ENCODE results near the gene TIGD4.

Gene TIGD4

GRCh38 chr4:152822323-152822722 is 42.8 kb upstream of the TIGD4 start:
- TF ChIP-seq EZH2phosphoT487 (IDR thresholded peaks at IDR 0.05; ENCODE audit: low read depth): no peak
- TF ChIP-seq, protein P1, sequence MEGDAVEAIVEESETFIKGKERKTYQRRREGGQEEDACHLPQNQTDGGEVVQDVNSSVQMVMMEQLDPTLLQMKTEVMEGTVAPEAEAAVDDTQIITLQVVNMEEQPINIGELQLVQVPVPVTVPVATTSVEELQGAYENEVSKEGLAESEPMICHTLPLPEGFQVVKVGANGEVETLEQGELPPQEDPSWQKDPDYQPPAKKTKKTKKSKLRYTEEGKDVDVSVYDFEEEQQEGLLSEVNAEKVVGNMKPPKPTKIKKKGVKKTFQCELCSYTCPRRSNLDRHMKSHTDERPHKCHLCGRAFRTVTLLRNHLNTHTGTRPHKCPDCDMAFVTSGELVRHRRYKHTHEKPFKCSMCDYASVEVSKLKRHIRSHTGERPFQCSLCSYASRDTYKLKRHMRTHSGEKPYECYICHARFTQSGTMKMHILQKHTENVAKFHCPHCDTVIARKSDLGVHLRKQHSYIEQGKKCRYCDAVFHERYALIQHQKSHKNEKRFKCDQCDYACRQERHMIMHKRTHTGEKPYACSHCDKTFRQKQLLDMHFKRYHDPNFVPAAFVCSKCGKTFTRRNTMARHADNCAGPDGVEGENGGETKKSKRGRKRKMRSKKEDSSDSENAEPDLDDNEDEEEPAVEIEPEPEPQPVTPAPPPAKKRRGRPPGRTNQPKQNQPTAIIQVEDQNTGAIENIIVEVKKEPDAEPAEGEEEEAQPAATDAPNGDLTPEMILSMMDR (IDR thresholded peaks at IDR 0.05; ENCODE audit: low read depth, low read length): no peak
- Histone ChIP-seq H2AFZ (ENCODE audit: low read depth, low read length) (no peak overlapping the region), H3K4me2 (ENCODE audit: low read length) (no peak overlapping the region), H3K27me3 (ENCODE audit: low read depth, low read length) (no peaks in the 10 kb centered on the region), H3K79me2 (ENCODE audit: low read length) (no peaks in the 10 kb centered on the region), H3K9ac (ENCODE audit: low read length) (no peak overlapping the region), H3K36me3 (replicated peaks; ENCODE audit: low read depth, low read length) (no peaks in the 10 kb centered on the region), H3K27ac (ENCODE audit: low read length) (no peak overlapping the region), H3K4me3 (ENCODE audit: low read length) (no peak overlapping the region), H3K9me3 (ENCODE audit: insufficient read depth, low read length) (no peaks in the 10 kb centered on the region), H3K4me1 (ENCODE audit: low read length) (no peaks in the 10 kb centered on the region), H4K20me1 (ENCODE audit: insufficient read depth, low read length) (no peaks in the 10 kb centered on the region)

DNA sequence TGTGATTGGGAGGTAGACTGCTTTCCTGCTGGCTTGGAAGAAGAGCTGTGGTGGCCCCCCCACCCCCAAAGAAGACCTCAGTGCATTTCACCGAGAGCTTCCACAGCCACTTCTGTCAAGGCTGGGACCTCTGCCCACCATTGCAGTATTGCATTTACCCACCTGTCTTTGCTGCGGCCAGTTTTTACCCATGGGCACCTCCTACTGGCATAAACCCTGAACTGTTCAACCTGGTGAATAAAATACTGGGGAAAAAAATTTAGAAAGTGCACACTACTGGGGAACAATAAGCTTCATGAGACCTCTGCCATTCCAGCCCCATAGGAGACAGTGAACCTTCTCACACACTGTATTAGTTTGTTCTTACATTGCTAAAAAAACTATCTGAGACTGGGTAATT is 40.5 kb upstream of the TIGD4 start:
- no peaks in the 10 kb centered on the region for H3K4me1 ChIP-seq (ENCODE audit: low read length)
- no peaks in the 10 kb centered on the region for H3K27me3 ChIP-seq (ENCODE audit: low read depth, low read length)
- no peak for TF ChIP-seq EZH2phosphoT487 (IDR thresholded peaks at IDR 0.05; ENCODE audit: low read depth)
- TF ChIP-seq, protein P1 (IDR thresholded peaks at IDR 0.05; ENCODE audit: low read depth, low read length): no peak

GRCh38 chr4:152819026-152819645 is 39.6 kb upstream of the TIGD4 start:
- Histone ChIP-seq H2AFZ (ENCODE audit: low read depth, low read length) (no peak overlapping the region), H3K9me3 (ENCODE audit: insufficient read depth, low read length) (no peaks in the 10 kb centered on the region), H3K4me3 (ENCODE audit: low read length) (no peak overlapping the region), H3K36me3 (replicated peaks; ENCODE audit: low read depth, low read length) (peaks cover 5% of the 10 kb centered on the region), H3K4me1 (ENCODE audit: low read length) (no peaks in the 10 kb centered on the region), H3K79me2 (ENCODE audit: low read length) (no peaks in the 10 kb centered on the region), H3K27ac (ENCODE audit: low read length) (no peak overlapping the region), H4K20me1 (ENCODE audit: insufficient read depth, low read length) (no peaks in the 10 kb centered on the region), H3K9ac (ENCODE audit: low read length) (no peak overlapping the region), H3K27me3 (ENCODE audit: low read depth, low read length) (no peaks in the 10 kb centered on the region), H3K4me2 (ENCODE audit: low read length) (no peak overlapping the region)
- TF ChIP-seq, protein P1 (IDR thresholded peaks at IDR 0.05; ENCODE audit: low read depth, low read length): no peak
- TF ChIP-seq EZH2phosphoT487 (IDR thresholded peaks at IDR 0.05; ENCODE audit: low read depth): no peak

More for the DNA sequence above, 40.5 kb upstream of the TIGD4 start:
- Histone ChIP-seq H3K9ac (ENCODE audit: low read length) (no peak overlapping the region), H4K20me1 (ENCODE audit: insufficient read depth, low read length) (no peaks in the 10 kb centered on the region), H3K9me3 (ENCODE audit: insufficient read depth, low read length) (no peaks in the 10 kb centered on the region), H3K79me2 (ENCODE audit: low read length) (no peaks in the 10 kb centered on the region), H3K36me3 (replicated peaks; ENCODE audit: low read depth, low read length) (peaks cover 4% of the 10 kb centered on the region), H3K27ac (ENCODE audit: low read length) (no peak overlapping the region), H3K4me2 (ENCODE audit: low read length) (no peak overlapping the region), H2AFZ (ENCODE audit: low read depth, low read length) (no peak overlapping the region), H3K4me3 (ENCODE audit: low read length) (no peak overlapping the region)

GRCh38 chr4:152817331-152817730 is 37.8 kb upstream of the TIGD4 start:
- no peaks in the 10 kb centered on the region for H3K27me3 ChIP-seq (ENCODE audit: low read depth, low read length)
- H3K9me3 ChIP-seq (ENCODE audit: insufficient read depth, low read length): 0 out of 2 replicates have a peak, but pooled peaks cover 5% of the 10 kb centered on the region
- H3K4me1 ChIP-seq (ENCODE audit: low read length): peaks cover 3% of the 10 kb centered on the region; the same call in 1 of the 2 replicates
- no peak overlapping the region for H2AFZ ChIP-seq (ENCODE audit: low read depth, low read length)
- no peak overlapping the region for H3K4me2 ChIP-seq (ENCODE audit: low read length)
- H3K79me2 ChIP-seq (ENCODE audit: low read length): no peaks in the 10 kb centered on the region
- no peak overlapping the region for H3K27ac ChIP-seq (ENCODE audit: low read length)
- no peak overlapping the region for H3K9ac ChIP-seq (ENCODE audit: low read length)
- no peaks in the 10 kb centered on the region for H4K20me1 ChIP-seq (ENCODE audit: insufficient read depth, low read length)
- H3K4me3 ChIP-seq (ENCODE audit: low read length): no peak overlapping the region
- peaks cover 12% of the 10 kb centered on the region for H3K36me3 ChIP-seq (replicated peaks; ENCODE audit: low read depth, low read length)
- TF ChIP-seq, protein P1 (IDR thresholded peaks at IDR 0.05; ENCODE audit: low read depth, low read length): no peak
- TF ChIP-seq EZH2phosphoT487 (IDR thresholded peaks at IDR 0.05; ENCODE audit: low read depth): no peak

Measured in OCI-LY3 (cell line).